Medulla oblongata (tissue), 1 donor: Measurements from ENCODE around the gene ZFP82.

Experiments
- DNase-seq: peaks from one replicate; pipeline ENCODE4 v3.0.0-alpha.2; 2015; ENCODE audit errors: extremely low spot score

The ZFP82 gene

DNA sequence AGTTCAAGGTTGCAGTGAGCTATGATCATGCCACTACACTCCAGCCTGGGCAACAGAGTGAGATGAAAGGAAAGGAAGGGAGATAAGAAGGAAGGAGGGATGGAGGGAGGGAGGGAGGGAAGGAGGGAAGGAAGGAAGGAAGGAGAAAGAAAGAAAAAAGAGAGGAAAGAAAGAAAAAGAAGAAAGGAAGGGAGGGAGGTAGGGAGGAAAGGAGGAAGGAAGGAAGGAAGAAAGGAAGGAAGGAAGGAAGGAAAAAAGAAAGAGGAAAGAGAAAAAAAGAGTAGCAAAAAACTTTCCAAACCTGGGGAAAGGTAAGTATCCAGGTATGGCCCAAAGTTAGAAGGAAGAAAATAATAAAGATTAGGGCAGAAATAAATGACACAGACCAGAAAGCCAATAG is 46.6 kb downstream of the ZFP82 start:
- DNase-seq: no peak

DNA sequence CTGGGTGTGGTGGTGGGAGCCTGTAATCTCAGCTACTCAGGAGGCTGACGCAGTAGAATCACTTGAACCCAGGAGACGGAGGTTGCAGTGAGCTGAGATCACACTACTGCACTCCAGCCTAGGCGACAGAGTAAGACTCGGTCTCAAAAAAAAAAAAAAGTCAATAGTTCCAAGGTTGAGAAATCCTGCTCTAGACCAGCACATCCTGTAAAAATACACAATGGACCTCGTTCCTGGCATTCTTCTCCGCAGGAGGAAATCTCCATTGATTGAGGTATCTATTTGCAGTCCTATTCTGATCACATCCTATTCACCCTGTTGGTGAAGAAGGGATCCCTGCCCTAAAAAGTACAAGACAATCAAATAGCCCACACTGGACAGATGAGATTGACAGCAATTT is 54.6 kb downstream of the ZFP82 start:
- DNase-seq: no peak
